Cerebellar nuclear complex (tissue), 1 donor: ENCODE measurements around the gene MKNK1.
A peak's percentile ranks its signal among the peaks of the same experiment; 100 is the strongest.

ENCODE experiments used
- DNase-seq, 2 experiments: peaks; one replicate each; lab custom pipeline; 2025; lab: John Stamatoyannopoulos, UW

Gene MKNK1

DNA sequence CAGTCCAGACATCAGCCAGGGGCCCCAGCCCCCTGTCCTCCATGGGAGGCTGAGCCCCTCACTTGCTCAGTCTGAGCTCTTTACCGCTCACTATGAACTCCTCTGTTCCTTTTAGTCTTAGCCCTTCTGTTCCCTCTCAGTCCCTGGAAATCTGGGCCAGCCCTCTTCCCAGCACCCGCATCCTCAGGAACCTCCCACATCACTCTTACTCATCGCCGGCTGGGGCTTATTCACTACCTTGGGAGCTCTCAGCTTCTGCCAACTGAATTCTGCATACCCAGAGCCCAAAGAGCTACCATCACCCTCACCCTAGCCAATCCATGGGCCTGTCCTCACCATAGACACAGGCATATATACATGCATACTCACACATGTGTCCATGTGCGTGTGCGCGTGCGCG is 64.1 kb downstream of the MKNK1 start:
- DNase-seq, result no peak

- DNase-seq, result no peak
Observed at GRCh38 chr1:46538147-46538546, 65.9 kb downstream of the MKNK1 start.

DNA sequence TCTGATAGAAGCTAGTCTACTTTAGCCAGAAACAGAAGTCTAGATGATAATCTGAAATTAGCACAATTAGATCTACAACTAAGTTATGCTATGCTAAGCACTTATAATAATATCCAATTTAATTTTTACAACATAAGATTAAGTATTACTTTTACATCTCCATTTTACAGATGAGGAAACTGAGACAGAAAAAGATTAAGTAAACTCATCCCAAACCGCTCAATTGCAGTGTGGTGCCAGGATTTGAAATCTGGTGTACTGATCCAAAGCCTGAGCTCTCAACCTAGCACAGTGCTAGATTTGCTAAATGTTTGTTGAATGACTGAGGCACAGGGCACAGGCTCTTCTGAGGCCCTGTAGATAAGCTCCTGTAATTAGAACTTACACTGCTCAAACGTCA is 66.4 kb downstream of the MKNK1 start:
- no peak for DNase-seq

DNA sequence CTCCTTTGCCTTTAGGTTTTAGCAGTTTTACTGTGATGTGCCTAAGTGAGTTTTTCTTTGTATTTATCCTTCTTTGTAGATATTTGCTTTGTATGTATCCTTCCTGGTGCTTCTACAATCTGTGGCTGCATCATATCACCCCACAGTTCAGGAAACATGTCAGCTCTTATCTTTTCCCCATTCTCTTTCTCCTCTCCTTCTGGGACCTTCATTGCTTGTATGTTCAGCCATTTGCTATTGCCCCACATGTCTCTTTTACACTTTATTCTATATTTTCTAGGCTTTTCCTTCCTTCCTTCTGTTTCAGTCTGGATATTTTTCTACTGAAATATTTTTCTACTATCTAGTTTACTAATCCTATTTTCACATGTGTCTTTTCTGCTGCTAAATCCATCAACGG is 67.5 kb downstream of the MKNK1 start:
- DNase-seq, result no peak

GRCh38 chr1:46535063-46535462 is 69.0 kb downstream of the MKNK1 start:
- no peak for DNase-seq

DNA sequence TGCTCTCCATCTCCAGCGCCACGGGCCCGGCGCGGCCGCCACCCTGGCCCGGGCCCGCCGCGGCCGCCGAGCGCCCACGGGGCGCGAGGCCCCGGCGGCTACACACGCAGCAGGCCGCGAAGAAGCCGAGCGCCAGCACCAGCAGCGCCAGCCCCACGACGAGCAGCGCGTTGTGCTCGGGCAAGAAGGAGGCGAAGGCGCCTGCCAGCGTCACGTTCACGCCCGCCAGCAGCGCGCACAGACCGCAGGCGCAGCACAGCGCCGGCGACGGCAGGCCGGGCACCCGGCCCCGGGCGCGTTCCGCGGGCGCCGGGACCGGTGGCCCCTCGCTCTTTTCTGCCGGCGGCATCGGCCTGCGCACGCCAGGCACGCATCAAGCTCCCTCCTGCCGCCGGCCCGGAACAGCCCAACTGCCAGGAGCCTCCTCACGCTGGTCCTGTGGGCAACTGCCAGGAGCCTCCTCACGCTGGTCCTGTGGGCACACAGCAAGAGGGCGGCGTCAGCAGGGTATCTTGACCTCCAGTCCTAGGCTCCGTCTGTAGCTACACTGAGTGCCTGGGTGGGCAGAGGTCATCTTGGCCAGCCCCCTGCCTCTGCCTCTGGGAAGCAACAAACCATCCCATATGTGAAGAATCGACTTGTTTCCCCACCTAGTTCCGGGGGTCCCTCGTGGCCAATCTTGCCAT is 70.7 kb downstream of the MKNK1 start:
- no peak for DNase-seq

- DNase-seq, result no peak
Observed at GRCh38 chr1:46532498-46533178, 71.4 kb downstream of the MKNK1 start.

GRCh38 chr1:46532095-46532494 is 72.0 kb downstream of the MKNK1 start:
- no peak for DNase-seq

GRCh38 chr1:46530791-46531409 is 73.2 kb downstream of the MKNK1 start:
- no peak for DNase-seq

- no peak for DNase-seq
Observed at GRCh38 chr1:46530311-46530710, 73.8 kb downstream of the MKNK1 start.

- no peak for DNase-seq
Observed at GRCh38 chr1:46529031-46529630, 74.9 kb downstream of the MKNK1 start.

DNA sequence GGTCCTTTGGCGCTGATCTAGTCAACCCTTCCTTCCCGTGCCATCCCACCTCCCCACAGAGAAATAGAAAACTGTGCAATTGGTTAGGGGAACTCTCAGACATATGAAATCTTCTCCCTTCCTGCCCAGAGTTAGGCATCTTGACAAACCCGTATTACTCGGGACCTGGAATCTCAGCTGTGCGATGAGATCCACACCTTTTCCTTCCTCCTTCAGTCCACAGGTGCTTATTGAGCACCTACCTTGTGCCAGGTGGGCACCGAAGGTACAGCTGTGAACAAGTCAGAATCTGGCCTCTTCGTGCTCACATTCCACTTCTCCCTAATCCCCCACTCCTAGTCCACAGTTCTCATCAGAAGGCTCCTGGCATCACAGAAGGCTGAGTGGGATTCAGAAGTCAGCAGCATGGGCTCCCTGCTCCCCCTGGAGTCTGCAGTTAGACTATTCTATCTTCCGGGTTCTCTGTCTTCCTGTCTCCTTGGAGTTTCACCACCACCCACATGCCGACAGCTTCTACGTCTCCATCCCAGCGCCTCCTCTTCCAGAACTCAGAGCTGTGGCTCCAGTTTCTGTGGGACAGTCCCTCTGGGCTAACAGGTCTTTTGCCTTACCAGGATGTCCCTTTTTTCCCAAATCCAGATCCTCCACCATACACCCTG is 75.6 kb downstream of the MKNK1 start:
- DNase-seq, result no peak

DNA sequence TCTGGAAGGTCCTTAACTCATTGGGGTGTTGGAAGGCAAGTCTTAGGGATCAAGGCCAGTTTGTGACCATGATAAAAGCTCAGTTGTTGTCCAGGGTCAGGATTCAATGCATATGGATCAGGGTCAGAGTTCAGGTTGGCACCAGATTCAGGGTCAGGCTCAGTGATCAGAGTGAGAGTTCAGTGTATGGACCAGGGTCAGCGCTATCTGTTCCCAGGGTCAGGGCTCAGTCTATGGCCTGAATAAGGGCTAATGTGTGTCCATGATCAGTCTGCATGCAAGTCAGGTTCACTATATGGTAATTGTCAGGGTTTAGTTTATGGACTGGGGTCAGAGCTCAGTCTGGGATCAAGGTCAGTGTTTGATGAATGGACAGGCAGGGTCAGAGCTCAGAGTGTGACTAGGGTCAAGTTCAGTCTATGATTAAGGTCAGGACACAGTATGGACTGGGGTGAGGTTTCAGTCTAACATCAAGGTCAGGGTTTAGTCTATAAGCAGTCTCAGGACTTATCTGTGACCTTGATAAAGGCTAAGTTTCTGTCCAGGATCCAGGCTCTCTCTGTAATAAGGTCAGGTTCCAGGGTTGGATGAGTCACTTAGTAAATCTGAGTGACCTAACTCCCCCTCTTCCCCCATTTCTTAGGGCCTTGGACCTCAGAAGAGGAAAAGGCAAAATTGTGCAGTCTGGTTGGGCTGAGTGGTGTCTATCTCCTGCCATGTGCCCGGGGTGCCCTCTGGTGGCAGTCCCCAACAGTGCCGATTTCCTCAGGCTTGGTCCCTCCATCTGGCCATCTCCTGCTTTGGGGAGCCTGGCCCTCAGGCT is 76.4 kb downstream of the MKNK1 start:
- peak; percentile 17 to 18 for DNase-seq

DNA sequence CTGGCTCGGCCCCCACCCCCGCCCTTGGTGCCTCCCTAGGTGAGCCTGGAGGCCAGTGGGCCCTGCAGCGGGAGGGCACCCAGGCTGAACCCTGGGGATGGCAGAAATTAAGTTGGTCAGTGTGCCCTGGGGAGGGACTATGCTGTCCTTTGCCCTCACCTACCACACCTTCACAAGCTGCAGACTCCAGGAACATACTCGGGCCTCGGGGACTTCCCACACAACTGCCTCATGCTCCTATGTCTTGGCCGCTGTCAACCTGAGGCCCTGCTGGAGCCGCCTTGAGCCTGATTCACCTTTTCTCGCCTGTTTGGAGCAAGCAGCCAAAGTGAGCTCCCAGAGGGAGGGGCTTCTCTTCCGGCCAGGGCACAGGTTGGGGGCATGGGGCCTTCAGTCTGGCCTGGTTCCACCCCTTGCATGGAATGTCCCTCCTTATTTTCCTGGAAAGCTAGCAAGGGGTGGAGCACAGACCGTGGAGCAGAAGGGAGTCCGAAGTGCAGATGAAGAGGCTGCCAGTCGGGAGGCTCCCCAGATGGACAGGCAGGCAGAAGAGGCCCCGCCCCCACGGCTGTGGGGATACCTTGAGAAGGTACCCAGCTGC is 77.3 kb downstream of the MKNK1 start:
- no peak for DNase-seq

- DNase-seq, result no peak
Observed at GRCh38 chr1:46526013-46526690, 77.9 kb downstream of the MKNK1 start.

DNA sequence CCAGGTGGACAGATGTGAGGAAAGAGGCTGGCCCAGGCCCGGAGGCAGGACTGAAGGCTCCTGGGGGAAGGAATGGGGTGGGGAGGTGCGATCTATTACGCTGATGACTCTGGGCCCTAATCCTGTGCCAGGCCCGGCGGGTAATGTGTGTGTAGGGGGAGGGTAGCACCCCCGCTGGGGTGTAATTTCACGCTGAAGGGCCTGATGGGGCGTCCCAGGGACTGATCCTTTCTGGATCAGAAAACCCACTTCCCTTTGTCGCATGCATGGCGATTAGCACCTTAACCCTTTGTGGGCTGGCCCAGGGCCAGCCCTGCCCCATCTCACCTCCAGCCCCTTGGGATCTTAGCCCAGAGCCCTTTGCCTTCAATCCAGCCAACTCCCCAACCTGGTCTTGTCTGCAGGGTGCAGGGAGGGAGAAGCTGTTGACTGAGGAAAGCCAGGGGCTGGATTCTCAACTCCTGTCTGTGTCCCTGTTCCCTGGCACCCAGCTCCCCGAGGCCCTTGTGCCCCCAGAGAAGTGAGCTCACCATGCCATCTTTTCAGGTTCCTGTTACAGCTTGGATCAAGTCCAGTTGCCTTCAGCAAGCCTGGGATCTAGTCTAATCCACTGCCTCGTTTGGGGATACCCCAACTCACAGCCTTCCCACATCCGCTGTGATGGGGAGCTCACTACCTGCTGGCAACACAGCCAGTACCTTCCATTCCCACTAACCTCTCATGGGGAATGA is 78.7 kb downstream of the MKNK1 start:
- DNase-seq, result no peak

DNA sequence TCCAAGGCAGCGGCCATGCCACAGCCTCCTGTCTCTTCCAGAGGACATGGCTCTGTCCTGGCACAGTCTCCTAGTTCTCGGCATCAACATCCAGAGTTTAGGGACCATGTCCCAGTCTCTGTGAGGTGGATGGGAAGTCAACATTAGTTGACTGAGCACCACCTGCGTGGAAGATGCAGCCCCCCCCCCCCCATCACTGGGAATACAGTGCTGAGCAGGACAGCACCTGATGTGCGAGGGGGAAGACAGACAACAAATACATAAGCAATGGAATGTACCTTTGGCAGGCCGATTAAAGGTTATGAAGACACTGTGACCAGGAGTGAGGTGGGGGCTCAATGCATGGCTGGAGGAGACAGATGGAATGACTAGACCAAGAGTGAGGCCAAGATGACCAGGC is 79.2 kb downstream of the MKNK1 start:
- no peak for DNase-seq

DNA sequence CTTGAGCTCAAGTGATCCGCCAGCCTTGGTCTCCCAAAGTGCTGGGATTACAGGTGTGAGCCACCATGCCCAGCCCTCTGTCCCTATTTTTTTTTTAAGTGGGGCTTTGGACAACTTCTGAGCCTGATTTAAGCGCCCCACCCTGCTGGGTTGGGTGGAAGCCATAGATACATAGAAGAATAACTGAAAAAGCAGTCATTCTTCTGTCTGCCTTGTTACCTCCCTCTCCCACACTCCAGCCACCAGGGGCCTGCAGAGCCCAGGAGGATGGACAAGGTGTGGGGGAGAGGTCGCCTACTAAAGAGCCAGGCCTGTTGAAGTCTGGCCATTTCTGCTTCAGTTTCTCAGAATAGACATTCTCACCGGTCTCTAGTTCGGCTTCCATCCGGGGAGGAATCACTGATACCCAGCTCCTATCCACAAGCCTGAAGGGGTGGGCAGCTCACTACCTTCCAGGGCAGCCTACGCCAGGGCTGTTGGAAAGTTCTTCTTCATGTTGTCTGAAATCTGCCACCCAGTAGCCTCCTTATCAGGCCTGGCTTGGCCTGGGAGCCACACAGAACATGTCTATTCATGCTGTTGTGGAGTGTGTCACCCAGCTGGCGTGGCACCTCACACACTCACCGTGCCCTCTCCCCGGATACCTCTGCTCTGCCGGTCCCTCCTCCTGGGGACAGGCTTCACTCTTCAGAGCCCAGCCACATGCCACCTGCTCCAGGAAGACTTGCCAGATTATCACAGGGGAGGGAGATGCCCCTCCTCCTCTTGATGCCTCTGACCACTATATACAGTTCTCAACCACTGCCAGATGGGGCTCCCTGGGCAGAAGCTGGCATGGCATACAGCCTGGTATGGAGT is 80.3 kb downstream of the MKNK1 start:
- DNase-seq, result no peak

DNA sequence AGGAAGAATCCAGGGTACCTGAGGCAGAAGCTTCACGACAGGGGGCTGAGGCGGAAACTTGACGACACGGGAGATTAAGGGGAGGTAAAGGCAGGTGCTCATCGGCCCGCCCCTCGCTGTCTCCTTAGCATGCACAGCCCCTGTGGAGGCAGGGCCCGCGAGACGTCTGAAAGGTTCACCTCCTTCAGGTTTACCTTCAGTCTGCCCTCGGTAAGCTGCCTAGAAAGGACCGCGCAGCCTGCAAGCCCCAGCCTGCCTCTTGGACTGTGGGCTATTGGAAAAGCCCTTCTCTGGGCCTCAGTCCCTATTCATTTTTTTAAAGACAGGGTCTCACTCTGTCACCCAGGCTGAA is 81.1 kb downstream of the MKNK1 start:
- no peak for DNase-seq
